Measurements from ENCODE around the gene MBOAT7.

The MBOAT7 gene

GRCh38 chr19:54152267-54152666 lies 37.1 kb downstream of the MBOAT7 start:
- in situ Hi-C loops (cut with MboI; ENCODE audit: low pct_unique_long_range_greater_than_20kb, low sequenced_read_pairs, unreplicated experiment), result no loop called here
- no peak for TF ChIP-seq CTCF (IDR thresholded peaks at IDR 0.05; ENCODE audit: extremely low read depth, insufficient read depth, missing control alignments)

GRCh38 chr19:54151362-54152035 lies 37.9 kb downstream of the MBOAT7 start:
- DNase-seq (ENCODE audit: low spot score), result no peak
- in situ Hi-C loops (cut with MboI; ENCODE audit: low pct_unique_long_range_greater_than_20kb, low sequenced_read_pairs, unreplicated experiment), result no loop called here
- TF ChIP-seq CTCF (IDR thresholded peaks at IDR 0.05; ENCODE audit: extremely low read depth, insufficient read depth, missing control alignments), result no peak

More at GRCh38 chr19:54152267-54152666, 37.1 kb downstream of the MBOAT7 start:
- no peak for DNase-seq (ENCODE audit: low spot score)

GRCh38 chr19:54149021-54149812 lies 40.2 kb downstream of the MBOAT7 start:
- in situ Hi-C loops (cut with MboI; ENCODE audit: low pct_unique_long_range_greater_than_20kb, low sequenced_read_pairs, unreplicated experiment), result no loop called here
- no peak for TF ChIP-seq CTCF (IDR thresholded peaks at IDR 0.05; ENCODE audit: extremely low read depth, insufficient read depth, missing control alignments)
- no peak for DNase-seq (ENCODE audit: low spot score)

- TF ChIP-seq CTCF (IDR thresholded peaks at IDR 0.05; ENCODE audit: extremely low read depth, insufficient read depth, missing control alignments), result no peak
- DNase-seq (ENCODE audit: low spot score), result no peak
- in situ Hi-C loops (cut with MboI; ENCODE audit: low pct_unique_long_range_greater_than_20kb, low sequenced_read_pairs, unreplicated experiment), result no loop called here
Observed at GRCh38 chr19:54148158-54148557, 41.2 kb downstream of the MBOAT7 start.

- DNase-seq (ENCODE audit: low spot score), result no peak
- TF ChIP-seq CTCF (IDR thresholded peaks at IDR 0.05; ENCODE audit: extremely low read depth, insufficient read depth, missing control alignments), result no peak
- in situ Hi-C loops (cut with MboI; ENCODE audit: low pct_unique_long_range_greater_than_20kb, low sequenced_read_pairs, unreplicated experiment), result no loop called here
Observed at GRCh38 chr19:54147676-54148075, 41.7 kb downstream of the MBOAT7 start.

GRCh38 chr19:54145541-54146158 lies 43.7 kb downstream of the MBOAT7 start:
- no peak for TF ChIP-seq CTCF (IDR thresholded peaks at IDR 0.05; ENCODE audit: extremely low read depth, insufficient read depth, missing control alignments)
- in situ Hi-C loops (cut with MboI; ENCODE audit: low pct_unique_long_range_greater_than_20kb, low sequenced_read_pairs, unreplicated experiment), result no loop called here
- no peak for DNase-seq (ENCODE audit: low spot score)

Measured in GM13977 (cell line).